HPDE6-E6E7 (cell line): ENCODE measurements around the gene ITPR1.

ENCODE experiments used
- DNase-seq: peaks from one replicate; pipeline ENCODE4 v3.0.0; 2011; ENCODE audit warnings: missing footprints; ENCODE audit errors: extremely low spot score

ITPR1 gene

GRCh38 chr3:4509983-4510755, 17.0 kb downstream of the ITPR1 start:
- no peak for DNase-seq

GRCh38 chr3:4511491-4512262, 18.5 kb downstream of the ITPR1 start:
- DNase-seq = no peak

GRCh38 chr3:4512895-4513616, 19.9 kb downstream of the ITPR1 start:
- no peak for DNase-seq

- no peak for DNase-seq
These were observed 21.2 kb downstream of the ITPR1 start for GRCh38 chr3:4514321-4514720.

GRCh38 chr3:4514916-4515315, 21.8 kb downstream of the ITPR1 start:
- DNase-seq = no peak

- DNase-seq = no peak
These were observed 22.9 kb downstream of the ITPR1 start for GRCh38 chr3:4515916-4516579.

GRCh38 chr3:4517093-4517492, 23.9 kb downstream of the ITPR1 start:
- DNase-seq = no peak

- DNase-seq = no peak
These were observed 24.6 kb downstream of the ITPR1 start for GRCh38 chr3:4517643-4518311.

GRCh38 chr3:4520033-4520816, 27.1 kb downstream of the ITPR1 start:
- no peak for DNase-seq

GRCh38 chr3:4522947-4523346, 29.8 kb downstream of the ITPR1 start:
- DNase-seq = no peak

GRCh38 chr3:4523710-4524698, 30.9 kb downstream of the ITPR1 start:
- DNase-seq = no peak

GRCh38 chr3:4525560-4526223, 32.5 kb downstream of the ITPR1 start:
- no peak for DNase-seq

GRCh38 chr3:4528320-4528719, 35.2 kb downstream of the ITPR1 start:
- no peak for DNase-seq

- DNase-seq = no peak
These were observed 35.9 kb downstream of the ITPR1 start for GRCh38 chr3:4528819-4529600.

- no peak for DNase-seq
These were observed 36.9 kb downstream of the ITPR1 start for GRCh38 chr3:4529876-4530588.

GRCh38 chr3:4531478-4532025, 38.4 kb downstream of the ITPR1 start:
- DNase-seq = no peak

GRCh38 chr3:4532535-4533112, 39.5 kb downstream of the ITPR1 start:
- no peak for DNase-seq
